ENCODE data around the gene DHRS7. TPM values are rescaled to one million over a fixed set of nuclear protein-coding genes. Genes with fewer than 3 reads are reported as not detected.
A peak's percentile ranks its signal among the peaks of the same experiment; 100 is the strongest.

DHRS7 gene
- total RNA-seq, 4 donors from 2014 or later, result 151 to 245 (median 214) TPM

DNA sequence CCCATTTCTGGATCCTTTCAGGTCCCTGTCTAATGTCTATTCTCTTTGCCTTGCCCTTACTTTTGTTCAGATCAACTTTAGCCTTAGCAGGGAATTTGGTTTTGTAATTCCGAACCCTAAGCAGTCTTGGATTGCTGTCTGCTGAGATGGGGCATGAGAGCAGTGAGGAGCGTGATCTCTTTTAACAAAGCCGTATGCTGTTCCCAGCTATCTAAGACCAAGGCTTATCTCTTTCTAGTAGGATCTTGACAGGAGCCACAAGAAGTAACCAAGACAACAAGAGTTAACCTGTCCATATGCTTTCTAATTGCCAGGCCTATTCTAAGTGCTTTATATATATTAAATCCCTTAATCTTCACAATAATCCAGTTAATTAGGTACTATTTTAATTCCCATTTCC, 4.5 kb upstream of the DHRS7 start:
- no peaks in the 10 kb centered on the region for H3K36me3 ChIP-seq
- DNase-seq, result no peak
- peak overlapping the region in 2 of 3 donors; percentile 7 to 43 for H3K27ac ChIP-seq
- 98 to 99% methylated on average over 3 of the region's 3 CpGs for WGBS, 2 donors
- no peaks in the 10 kb centered on the region for H3K27me3 ChIP-seq
- peaks cover 21 to 48% of the 10 kb centered on the region in 2 donors for H3K4me1 ChIP-seq
- intact Hi-C loops (cut with DNase I), result no loop called here
- no peaks in the 10 kb centered on the region for H3K9me3 ChIP-seq
- TF ChIP-seq CTCF (IDR thresholded peaks at IDR 0.05), result no peak
- TF ChIP-seq POLR2A (IDR thresholded peaks at IDR 0.05), result no peak
- H3K4me3 ChIP-seq (replicated peaks in 1 of 3), result no peak overlapping the region

- peaks cover 21 to 47% of the 10 kb centered on the region in 2 donors for H3K4me1 ChIP-seq
- H3K36me3 ChIP-seq, result no peaks in the 10 kb centered on the region
- no peak for DNase-seq
- intact Hi-C loops (cut with DNase I), result no loop called here
- no peaks in the 10 kb centered on the region for H3K27me3 ChIP-seq
- no peaks in the 10 kb centered on the region for H3K9me3 ChIP-seq
- H3K27ac ChIP-seq, result peak overlapping the region; percentile 97 to 98 (median 97)
- TF ChIP-seq CTCF (IDR thresholded peaks at IDR 0.05) (peak in 1 of 6 experiments; percentile 4), POLR2A (IDR thresholded peaks at IDR 0.05) (peak in 1 of 2 donors; percentile 53)
- 34 to 42% methylated on average over 3 of the region's 3 CpGs for WGBS, 2 donors
- H3K4me3 ChIP-seq (replicated peaks in 1 of 3), result no peak overlapping the region
These were observed 944 bp upstream of the DHRS7 start for GRCh38 chr14:60166142-60166541.

DNA sequence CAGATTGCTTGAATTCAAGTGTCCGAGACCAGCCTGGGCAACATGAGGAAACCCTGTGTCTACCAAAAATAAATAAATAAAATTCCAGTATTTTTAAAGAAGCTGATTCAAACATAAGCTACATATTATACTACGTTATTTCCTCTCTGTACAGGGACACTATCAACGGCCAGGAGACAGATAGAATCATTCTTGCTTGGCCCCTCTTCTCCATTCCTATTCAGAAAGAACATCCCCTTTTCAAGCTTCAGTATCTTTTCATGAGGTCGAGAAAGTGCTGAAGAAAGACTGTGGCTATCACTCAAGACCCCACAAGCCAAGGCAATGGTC, 314 bp upstream of the DHRS7 start:
- intact Hi-C loops (cut with DNase I), result no loop called here
- 8 to 12% methylated on average over 4 of the region's 4 CpGs for WGBS, 2 donors
- Histone ChIP-seq H3K27ac (peak overlapping the region; percentile 97 to 98 (median 97)), H3K36me3 (no peaks in the 10 kb centered on the region), H3K4me3 (replicated peaks in 1 of 3) (peak overlapping the region in 1 of 3 donors; percentile 84), H3K9me3 (no peaks in the 10 kb centered on the region), H3K4me1 (peaks cover 21 to 45% of the 10 kb centered on the region in 2 donors), H3K27me3 (no peaks in the 10 kb centered on the region)
- DNase-seq, result no peak
- TF ChIP-seq CTCF (IDR thresholded peaks at IDR 0.05), result no peak
- no peak for TF ChIP-seq POLR2A (IDR thresholded peaks at IDR 0.05)

DNA sequence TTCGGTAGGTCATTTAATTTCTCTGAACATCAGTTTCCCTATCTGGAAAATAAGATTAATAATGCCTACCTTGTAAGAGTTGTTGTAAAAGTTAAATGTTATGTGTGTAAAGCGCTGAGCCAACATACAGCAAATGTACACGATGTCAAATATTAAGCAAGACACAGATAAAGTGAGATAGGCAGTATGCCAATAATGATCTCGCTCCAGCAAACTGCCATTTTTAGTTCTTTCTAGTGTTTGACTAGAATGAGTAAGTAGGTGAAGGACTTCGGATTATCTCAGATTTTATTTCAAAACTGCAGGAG, 840 bp downstream of the DHRS7 start:
- Histone ChIP-seq H3K4me1 (peaks cover 21 to 40% of the 10 kb centered on the region in 2 donors), H3K9me3 (no peaks in the 10 kb centered on the region), H3K27me3 (no peaks in the 10 kb centered on the region), H3K27ac (peak overlapping the region; percentile 97 to 98 (median 97)), H3K4me3 (replicated peaks in 1 of 3) (peak overlapping the region; percentile 61 to 84 (median 76)), H3K36me3 (no peaks in the 10 kb centered on the region)
- intact Hi-C loops (cut with DNase I), result loop anchor here (5.0 kb wide), 1 partner anchor 72 kb away; the partner anchor contains the start of gene PCNX4
- TF ChIP-seq CTCF (IDR thresholded peaks at IDR 0.05) (no peak), POLR2A (IDR thresholded peaks at IDR 0.05) (no peak)
- DNase-seq, result no peak
- WGBS, 2 donors, result 14 to 19% methylated on average over 5 of the region's 5 CpGs

GRCh38 chr14:60163693-60164092, 1.5 kb downstream of the DHRS7 start:
- H3K27me3 ChIP-seq, result no peaks in the 10 kb centered on the region
- H3K9me3 ChIP-seq, result no peaks in the 10 kb centered on the region
- no peak overlapping the region for H3K4me3 ChIP-seq (replicated peaks in 1 of 3)
- H3K36me3 ChIP-seq, result no peaks in the 10 kb centered on the region
- intact Hi-C loops (cut with DNase I), result loop anchor here (5.0 kb wide), 1 partner anchor 71 kb away; the partner anchor contains the start of gene PCNX4
- peaks cover 18 to 35% of the 10 kb centered on the region in 2 donors for H3K4me1 ChIP-seq
- DNase-seq, result no peak
- no peak for TF ChIP-seq POLR2A (IDR thresholded peaks at IDR 0.05)
- TF ChIP-seq CTCF (IDR thresholded peaks at IDR 0.05), result no peak
- peak overlapping the region in 2 of 3 donors; percentile 97 to 98 for H3K27ac ChIP-seq
- 80 to 83% methylated on average over 6 of the region's 6 CpGs for WGBS, 2 donors
